HG03045 (cell line): ENCODE measurements around the gene TTC1.
"Not testable (repeated sequence)": the region's sequence is repeated elsewhere in the genome, so short reads cannot be mapped to it uniquely, and the experiment has no call there.

Source experiments
- ATAC-seq: cut with Tn5 transposase; IDR thresholded peaks from one replicate; pipeline ENCODE4 v1.9.1; 2021; ENCODE audit warnings: mild to moderate bottlenecking, moderate library complexity; ENCODE audit not compliant: unreplicated experiment

The TTC1 gene

GRCh38 chr5:160039810-160040470 lies 31.0 kb downstream of the TTC1 start:
- ATAC-seq: no peak

GRCh38 chr5:160040471-160040835 lies 31.5 kb downstream of the TTC1 start:
- no peak for ATAC-seq

- ATAC-seq: no peak
Measured at GRCh38 chr5:160042671-160043070, 33.7 kb downstream of the TTC1 start.

GRCh38 chr5:160044391-160044804 lies 35.5 kb downstream of the TTC1 start:
- ATAC-seq: no peak

- ATAC-seq: no peak
Measured at GRCh38 chr5:160044967-160045366, 36.0 kb downstream of the TTC1 start.

- ATAC-seq: no peak
Measured at GRCh38 chr5:160047423-160047822, 38.5 kb downstream of the TTC1 start.

GRCh38 chr5:160048131-160048530 lies 39.2 kb downstream of the TTC1 start:
- no peak for ATAC-seq

- no peak for ATAC-seq
Measured at GRCh38 chr5:160049099-160049498, 40.2 kb downstream of the TTC1 start.

GRCh38 chr5:160054047-160054446 lies 45.1 kb downstream of the TTC1 start:
- ATAC-seq: no peak

- ATAC-seq: no peak
Measured at GRCh38 chr5:160054831-160055230, 45.9 kb downstream of the TTC1 start.

GRCh38 chr5:160057256-160057655 lies 48.3 kb downstream of the TTC1 start:
- ATAC-seq: no peak

- no peak for ATAC-seq
Measured at GRCh38 chr5:160060001-160060400, 51.1 kb downstream of the TTC1 start.

- ATAC-seq: no peak
Measured at GRCh38 chr5:160061770-160062169, 52.8 kb downstream of the TTC1 start.

- no peak for ATAC-seq
Measured at GRCh38 chr5:160064417-160064810, 55.5 kb downstream of the TTC1 start.

GRCh38 chr5:160064995-160065614 lies 56.2 kb downstream of the TTC1 start:
- no peak for ATAC-seq

- ATAC-seq: not testable (repeated sequence)
Measured at GRCh38 chr5:160069120-160069519, 60.2 kb downstream of the TTC1 start.

- ATAC-seq: no peak
Measured at GRCh38 chr5:160071516-160071915, 62.6 kb downstream of the TTC1 start.

GRCh38 chr5:160071916-160072315 lies 63.0 kb downstream of the TTC1 start:
- no peak for ATAC-seq

- no peak for ATAC-seq
Measured at GRCh38 chr5:160075073-160075472, 66.1 kb downstream of the TTC1 start.

GRCh38 chr5:160076997-160077396 lies 68.1 kb downstream of the TTC1 start:
- no peak for ATAC-seq

GRCh38 chr5:160079753-160080152 lies 70.8 kb downstream of the TTC1 start:
- no peak for ATAC-seq

GRCh38 chr5:160081495-160081894 lies 72.6 kb downstream of the TTC1 start:
- ATAC-seq: no peak
